Psoas muscle (tissue), 8 donors: ENCODE results near the gene MRPS2. TPM values are rescaled to one million over a fixed set of nuclear protein-coding genes. Genes with fewer than 3 reads are reported as not detected.
"Not testable (repeated sequence)": the region's sequence is repeated elsewhere in the genome, so short reads cannot be mapped to it uniquely, and the experiment has no call there.

Source experiments
- ATAC-seq, 4 donors: fragments of 200-7000 bp; cut with Tn5 transposase; one replicate each; pipeline ENCODE4 v1.9.1; 2020; ENCODE audit warnings: moderate library complexity in 3 of 4, mild to moderate bottlenecking in 2 of 4
- DNase-seq, 2 donors: peaks; one replicate each; pipeline ENCODE4 v3.0.0-alpha.2; 2020
- H3K27ac ChIP-seq: fragments of 200-600 bp; one replicate; pipeline ENCODE4 v1.8.0; 2022
- H3K27me3 ChIP-seq, 3 donors: fragments of 200-600 bp in 1 of 3; one replicate each; pipeline versions ENCODE4 v1.6.1 to v1.8.0; 2013 to 2022; ENCODE audit warnings: low read length in 2 of 3, mild to moderate bottlenecking in 2 of 3, moderate library complexity in 1 of 3; ENCODE audit not compliant: insufficient read depth in 3 of 3
- H3K36me3 ChIP-seq, 2 donors: fragments of 200-600 bp in 1 of 2; one replicate each; pipeline versions ENCODE4 v1.6.1 to v1.8.0; 2013 to 2022; ENCODE audit warnings: low read depth in 1 of 2, mild to moderate bottlenecking in 1 of 2, moderate library complexity in 1 of 2; ENCODE audit not compliant: insufficient read depth in 1 of 2
- H3K4me1 ChIP-seq: fragments of 200-600 bp; one replicate; pipeline ENCODE4 v1.8.0; 2022
- H3K4me3 ChIP-seq: fragments of 200-600 bp; one replicate; pipeline ENCODE4 v1.8.0; 2022; ENCODE audit warnings: mild to moderate bottlenecking
- H3K9me3 ChIP-seq: fragments of 200-600 bp; one replicate; pipeline ENCODE4 v1.8.0; 2022
- WGBS, 3 donors: extraction: QIAGEN DNeasy Blood & Tissue Kit; methylation state at CpG; one replicate each; pipeline versions ENCODE4 v1.1.6 to v1.1.7; 2013; 5-methylcytosine and 5-hydroxymethylcytosine counted together
- intact Hi-C, 2 donors: fragments of 100-400 bp; cut with DNase I; formaldehyde crosslinking; loops; one replicate each; pipeline versions ENCODE4 v1.11.0 to v1.14.2; 2022
- polyA plus RNA-seq, 3 donors: library from polyadenylated mRNA; stranded (reverse); fragments of 200-250 nt; gene quantifications; one replicate each; pipeline ENCODE4 v1.2.3, GENCODE V29; 2013
- total RNA-seq, 4 donors: library from RNA; stranded (reverse); fragmentation: NEBNext Ultra II Directional in 2 of 4; extraction: Animal tissue kit (Norgen Biotek cat#: 25700) in 2 of 4; gene quantifications; one replicate each; pipeline versions ENCODE4 v1.2.1 to v1.2.4, GENCODE V29; 2021 to 2023
- TF ChIP-seq, protein P1 (sequence below): fragments of 200-600 bp; IDR thresholded peaks from one replicate; pipeline ENCODE4 v1.8.0; 2022; ENCODE audit warnings: antibody characterized with exemption
- donor health status: healthy with polysubstance abuse.
- donor health status: DM: no; HTN: no; CAD: no; lungs with moderate emphysema.
- donor health status: Bipolar disorder and iron deficiency.
- donor health status: healthy.
- donor health status: DM: yes; HTN: yes; CAD: no.
- donor health status: DM: no; HTN: no; CAD: no.
- donor health status: DM: no; HTN: no; CAD: no.
- donor health status: DM: yes; HTN: yes; CAD: no.

The MRPS2 gene
- total and polyA plus RNA-seq, 7 donors = 36.8 to 78.8 (median 47.1) TPM

DNA sequence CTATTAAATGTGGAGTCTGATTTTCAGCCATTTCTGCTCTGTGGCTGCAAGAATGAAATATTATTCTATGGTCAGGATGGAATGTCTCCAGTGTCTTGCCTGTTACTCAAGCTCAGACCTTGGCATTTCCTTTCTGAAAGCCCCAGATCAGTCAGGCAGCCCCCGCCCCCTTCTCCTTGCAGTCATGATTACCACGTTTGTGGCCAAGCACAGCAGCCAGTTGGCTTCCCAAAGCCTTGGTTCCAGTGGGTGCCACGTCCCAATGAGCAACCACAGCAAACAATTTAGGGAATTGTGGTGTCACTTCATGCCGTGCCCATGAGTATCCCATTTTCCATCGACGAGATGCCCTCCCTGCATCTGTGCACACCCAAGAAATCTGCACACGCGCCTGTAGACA, 35.7 kb downstream of the MRPS2 start:
- TF ChIP-seq, protein P1, sequence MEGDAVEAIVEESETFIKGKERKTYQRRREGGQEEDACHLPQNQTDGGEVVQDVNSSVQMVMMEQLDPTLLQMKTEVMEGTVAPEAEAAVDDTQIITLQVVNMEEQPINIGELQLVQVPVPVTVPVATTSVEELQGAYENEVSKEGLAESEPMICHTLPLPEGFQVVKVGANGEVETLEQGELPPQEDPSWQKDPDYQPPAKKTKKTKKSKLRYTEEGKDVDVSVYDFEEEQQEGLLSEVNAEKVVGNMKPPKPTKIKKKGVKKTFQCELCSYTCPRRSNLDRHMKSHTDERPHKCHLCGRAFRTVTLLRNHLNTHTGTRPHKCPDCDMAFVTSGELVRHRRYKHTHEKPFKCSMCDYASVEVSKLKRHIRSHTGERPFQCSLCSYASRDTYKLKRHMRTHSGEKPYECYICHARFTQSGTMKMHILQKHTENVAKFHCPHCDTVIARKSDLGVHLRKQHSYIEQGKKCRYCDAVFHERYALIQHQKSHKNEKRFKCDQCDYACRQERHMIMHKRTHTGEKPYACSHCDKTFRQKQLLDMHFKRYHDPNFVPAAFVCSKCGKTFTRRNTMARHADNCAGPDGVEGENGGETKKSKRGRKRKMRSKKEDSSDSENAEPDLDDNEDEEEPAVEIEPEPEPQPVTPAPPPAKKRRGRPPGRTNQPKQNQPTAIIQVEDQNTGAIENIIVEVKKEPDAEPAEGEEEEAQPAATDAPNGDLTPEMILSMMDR = no peak
- Histone ChIP-seq H3K27me3 (peaks cover 0 to 28% (median 0%) of the 10 kb centered on the region in 3 donors), H3K36me3 (no peaks in the 10 kb centered on the region), H3K4me1 (no peaks in the 10 kb centered on the region), H3K27ac (no peak overlapping the region), H3K9me3 (no peaks in the 10 kb centered on the region), H3K4me3 (no peak overlapping the region)
- no peak for ATAC-seq
- 74 to 79% (median 75%) methylated on average over 8 of the region's 8 CpGs for WGBS, 3 donors
- intact Hi-C loops = no loop called here
- DNase-seq = no peak

DNA sequence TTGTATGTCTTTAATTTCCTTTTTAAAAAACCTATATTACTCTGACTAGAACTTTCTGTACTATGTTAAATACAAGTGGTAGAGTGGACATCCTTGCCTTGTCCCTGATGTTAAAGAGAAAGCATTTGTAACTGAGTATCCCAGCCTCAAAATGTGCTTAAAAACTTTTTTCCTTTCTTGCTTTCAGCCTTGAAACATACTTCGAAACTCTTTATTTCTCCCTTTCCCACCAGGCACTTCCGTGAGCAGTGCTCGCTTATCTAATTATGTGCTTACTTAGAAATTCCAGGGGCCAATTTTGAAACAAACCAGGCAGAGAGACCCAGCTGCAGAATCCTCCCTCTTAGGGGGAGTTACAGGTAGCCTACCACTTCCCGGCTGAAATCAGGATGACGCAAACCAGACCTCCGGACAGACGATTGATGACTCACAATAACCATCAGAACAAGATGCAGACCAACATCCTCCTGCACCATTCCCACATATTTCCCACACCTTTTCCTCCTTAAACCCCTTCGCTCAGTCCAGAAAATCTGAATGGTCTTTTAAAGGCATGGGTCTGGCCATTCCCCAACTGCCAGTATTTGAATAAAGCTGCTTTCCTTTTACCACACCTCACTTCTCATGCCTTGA, 42.9 kb downstream of the MRPS2 start:
- WGBS, 3 donors = 58 to 73% (median 58%) methylated on average over 8 of the region's 8 CpGs
- H3K9me3 ChIP-seq, H3K4me1 ChIP-seq, ATAC-seq, H3K36me3 ChIP-seq, H3K27ac ChIP-seq, intact Hi-C loops, H3K4me3 ChIP-seq, DNase-seq: not testable (repeated sequence)
- H3K27me3 ChIP-seq = peaks cover 0 to 17% (median 2%) of the 10 kb centered on the region in 3 donors

DNA sequence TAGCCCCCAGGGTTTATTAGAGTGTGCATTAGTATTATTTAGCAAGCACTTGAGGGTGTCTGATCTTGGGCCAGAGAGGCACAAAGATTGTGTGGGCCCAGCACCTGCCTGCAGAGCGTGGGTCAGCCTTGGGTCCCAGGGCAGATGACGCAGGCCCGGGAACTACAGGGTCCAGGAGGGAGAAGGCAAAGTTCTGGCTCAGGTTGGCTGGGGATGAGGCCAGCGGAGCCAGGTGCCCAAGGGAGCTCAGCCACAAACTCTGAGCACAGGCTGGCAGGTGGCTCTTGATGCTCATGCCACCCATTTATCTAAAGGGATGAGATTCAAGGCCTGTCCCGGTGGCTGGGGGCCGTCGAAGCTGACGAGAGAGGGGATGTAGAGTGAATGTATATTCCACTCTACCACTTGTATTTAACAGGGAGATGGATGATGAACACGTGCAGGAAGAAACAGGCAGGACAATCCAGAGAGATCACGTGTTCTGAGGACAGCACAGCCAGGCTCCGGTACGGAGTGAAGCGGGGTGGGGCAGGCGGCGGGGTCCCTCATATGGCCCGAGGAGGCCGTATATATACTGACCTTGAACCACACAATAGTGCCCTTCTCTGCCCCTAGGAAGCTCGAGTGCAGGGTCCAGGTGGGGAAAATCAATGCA, 44.6 kb downstream of the MRPS2 start:
- Histone ChIP-seq H3K27ac (no peak overlapping the region), H3K4me1 (no peaks in the 10 kb centered on the region), H3K9me3 (no peaks in the 10 kb centered on the region), H3K27me3 (peaks cover 0 to 17% (median 2%) of the 10 kb centered on the region in 3 donors), H3K4me3 (no peak overlapping the region), H3K36me3 (no peaks in the 10 kb centered on the region)
- ATAC-seq (no peak), DNase-seq (no peak)
- TF ChIP-seq, protein P1 = no peak
- intact Hi-C loops = no loop called here
- 74 to 78% (median 77%) methylated on average over 17 to 18 of the region's 18 CpGs for WGBS, 3 donors

DNA sequence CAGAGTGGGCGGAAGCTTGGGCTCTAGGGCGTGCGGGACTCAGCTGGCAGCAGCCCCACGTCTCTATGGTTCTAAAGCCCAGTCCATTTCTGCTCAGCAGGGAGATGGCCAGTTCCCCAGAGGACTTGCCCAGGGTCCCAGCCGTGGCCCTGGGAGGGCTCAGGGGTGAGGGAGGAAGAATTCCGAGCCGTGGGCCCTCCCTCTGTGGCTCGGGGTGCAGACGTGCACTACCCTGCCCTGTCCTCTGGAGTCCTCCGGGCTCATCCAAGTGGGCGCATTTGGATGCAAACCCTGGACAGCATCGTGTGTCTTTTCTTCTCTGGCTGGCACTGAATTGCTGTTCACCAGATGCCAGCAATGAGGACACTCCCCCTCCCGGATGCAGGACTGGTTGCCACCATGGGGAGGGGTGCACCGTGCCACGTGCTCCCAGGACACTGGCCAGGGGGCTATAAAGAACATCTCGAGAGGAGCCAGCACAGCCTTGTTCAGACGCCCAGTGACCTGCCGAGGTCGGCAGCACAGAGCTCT, 45.2 kb downstream of the MRPS2 start, which contains the start of gene OBP2A:
OBP2A (plus strand) TSS at position 481 of the 531 bp plus-strand sequence. CDS start 55 bp downstream, outside the sequence.
- H3K27ac ChIP-seq, H3K36me3 ChIP-seq, ATAC-seq, H3K4me1 ChIP-seq, intact Hi-C loops, DNase-seq, H3K4me3 ChIP-seq, H3K9me3 ChIP-seq: not testable (repeated sequence)
- 46 to 55% (median 49%) methylated on average over 13 to 14 of the region's 19 CpGs for WGBS, 3 donors
- H3K27me3 ChIP-seq = peaks cover 0 to 17% (median 2%) of the 10 kb centered on the region in 3 donors

GRCh38 chr9:135546792-135547617, 46.5 kb downstream of the MRPS2 start:
- peaks cover 0 to 14% (median 2%) of the 10 kb centered on the region in 3 donors for H3K27me3 ChIP-seq
- H3K4me1 ChIP-seq, DNase-seq, H3K4me3 ChIP-seq, ATAC-seq, H3K36me3 ChIP-seq, intact Hi-C loops, H3K27ac ChIP-seq, H3K9me3 ChIP-seq: not testable (repeated sequence)
- WGBS, 3 donors = 83 to 86% (median 83%) methylated on average over 18 to 19 of the region's 21 CpGs
